ENCODE measurements around the gene PERM1.

DNA sequence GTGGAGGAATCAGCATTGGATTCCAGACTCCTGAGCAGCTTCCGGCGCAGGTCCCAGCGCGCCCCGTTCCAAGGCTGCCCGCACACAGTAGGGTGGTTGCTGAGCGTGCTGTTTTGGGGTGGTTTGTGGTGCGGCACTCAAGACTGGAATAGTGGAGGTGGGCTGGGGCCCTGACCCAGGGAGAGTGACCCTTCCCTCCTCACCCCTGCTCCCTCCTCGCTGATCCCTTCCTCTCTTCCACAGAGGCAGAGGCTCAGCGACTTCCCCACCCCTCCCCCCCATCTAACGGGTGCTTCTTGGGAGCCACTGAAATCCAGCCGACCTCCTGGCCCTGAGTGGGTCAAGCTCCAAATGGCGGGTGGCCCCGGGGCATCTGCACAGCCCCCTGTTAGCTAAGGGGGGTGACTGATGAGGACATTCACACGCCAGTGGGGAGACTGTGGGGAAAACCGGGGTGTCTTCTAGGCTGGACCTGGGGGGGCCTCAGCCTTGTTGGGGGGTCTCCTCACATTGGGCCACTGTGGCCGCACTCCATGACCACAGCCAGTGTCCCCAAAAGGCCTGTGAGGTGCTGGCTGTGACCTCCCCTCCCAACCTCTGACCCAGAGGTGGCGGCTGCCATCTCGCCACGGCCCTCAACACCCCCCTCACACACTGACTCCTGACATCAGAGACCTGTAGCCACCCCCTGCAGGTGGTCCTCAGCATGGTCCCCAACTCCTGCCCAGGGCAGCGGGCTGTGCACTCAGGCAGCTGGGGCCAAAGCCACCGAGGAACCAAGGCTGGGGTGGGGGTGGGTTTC lies 21.9 kb upstream of the PERM1 start:
- TF ChIP-seq POLR2A (IDR thresholded peaks at IDR 0.05; ENCODE audit: borderline replicate concordance, extremely low read depth, insufficient read depth, insufficient read length) (no peak), TCF7L2 (IDR thresholded peaks at IDR 0.05; ENCODE audit: borderline replicate concordance, extremely low read depth, insufficient read depth, insufficient read length) (no peak), EZH2 (IDR thresholded peaks at IDR 0.05) (no peak), POLR2AphosphoS5 (IDR thresholded peaks at IDR 0.05; ENCODE audit: low read depth, low read length) (no peak), ZFX (IDR thresholded peaks at IDR 0.05) (no peak), EZH2phosphoT487 (IDR thresholded peaks at IDR 0.05; ENCODE audit: borderline replicate concordance) (no peak), EGR1 (IDR thresholded peaks at IDR 0.05; ENCODE audit: low read depth) (no peak), SP1 (IDR thresholded peaks at IDR 0.05; ENCODE audit: low read depth) (no peak), ELF1 (IDR thresholded peaks at IDR 0.05; ENCODE audit: borderline replicate concordance, low read depth) (no peak), REST (IDR thresholded peaks at IDR 0.05; ENCODE audit: low read depth) (no peak)
- TF ChIP-seq, protein P1, sequence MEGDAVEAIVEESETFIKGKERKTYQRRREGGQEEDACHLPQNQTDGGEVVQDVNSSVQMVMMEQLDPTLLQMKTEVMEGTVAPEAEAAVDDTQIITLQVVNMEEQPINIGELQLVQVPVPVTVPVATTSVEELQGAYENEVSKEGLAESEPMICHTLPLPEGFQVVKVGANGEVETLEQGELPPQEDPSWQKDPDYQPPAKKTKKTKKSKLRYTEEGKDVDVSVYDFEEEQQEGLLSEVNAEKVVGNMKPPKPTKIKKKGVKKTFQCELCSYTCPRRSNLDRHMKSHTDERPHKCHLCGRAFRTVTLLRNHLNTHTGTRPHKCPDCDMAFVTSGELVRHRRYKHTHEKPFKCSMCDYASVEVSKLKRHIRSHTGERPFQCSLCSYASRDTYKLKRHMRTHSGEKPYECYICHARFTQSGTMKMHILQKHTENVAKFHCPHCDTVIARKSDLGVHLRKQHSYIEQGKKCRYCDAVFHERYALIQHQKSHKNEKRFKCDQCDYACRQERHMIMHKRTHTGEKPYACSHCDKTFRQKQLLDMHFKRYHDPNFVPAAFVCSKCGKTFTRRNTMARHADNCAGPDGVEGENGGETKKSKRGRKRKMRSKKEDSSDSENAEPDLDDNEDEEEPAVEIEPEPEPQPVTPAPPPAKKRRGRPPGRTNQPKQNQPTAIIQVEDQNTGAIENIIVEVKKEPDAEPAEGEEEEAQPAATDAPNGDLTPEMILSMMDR (IDR thresholded peaks at IDR 0.05 in 2 of 3, conservative IDR thresholded peaks at IDR 0.05 in 1 of 3; ENCODE audit: borderline replicate concordance in 1 of 3, insufficient read depth in 1 of 3, low read depth in 2 of 3, low read length in 2 of 3) = no peak
- TF ChIP-seq, protein P2, sequence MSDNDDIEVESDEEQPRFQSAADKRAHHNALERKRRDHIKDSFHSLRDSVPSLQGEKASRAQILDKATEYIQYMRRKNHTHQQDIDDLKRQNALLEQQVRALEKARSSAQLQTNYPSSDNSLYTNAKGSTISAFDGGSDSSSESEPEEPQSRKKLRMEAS (IDR thresholded peaks at IDR 0.05) = no peak

Data from HCT116 (cell line).